GM19455 (cell line): ENCODE measurements around the gene C1orf52.
A peak's percentile ranks its signal among the peaks of the same experiment; 100 is the strongest.

Experiments used
- ATAC-seq: cut with Tn5 transposase; IDR thresholded peaks from one replicate; pipeline ENCODE4 v1.9.1; 2021; ENCODE audit not compliant: unreplicated experiment

The C1orf52 gene

GRCh38 chr1:85259118-85259911, at the start of gene C1orf52:
C1orf52 (minus strand) TSS chr1:85259662; CDS start chr1:85259633, 29 bp downstream.
- peak; percentile 97 for ATAC-seq

GRCh38 chr1:85308833-85309350, 49.4 kb upstream of the C1orf52 start:
- ATAC-seq = no peak

GRCh38 chr1:85307987-85308832, 48.7 kb upstream of the C1orf52 start:
- ATAC-seq = no peak

- ATAC-seq = no peak
Measured at GRCh38 chr1:85306236-85306635, 46.8 kb upstream of the C1orf52 start.

DNA sequence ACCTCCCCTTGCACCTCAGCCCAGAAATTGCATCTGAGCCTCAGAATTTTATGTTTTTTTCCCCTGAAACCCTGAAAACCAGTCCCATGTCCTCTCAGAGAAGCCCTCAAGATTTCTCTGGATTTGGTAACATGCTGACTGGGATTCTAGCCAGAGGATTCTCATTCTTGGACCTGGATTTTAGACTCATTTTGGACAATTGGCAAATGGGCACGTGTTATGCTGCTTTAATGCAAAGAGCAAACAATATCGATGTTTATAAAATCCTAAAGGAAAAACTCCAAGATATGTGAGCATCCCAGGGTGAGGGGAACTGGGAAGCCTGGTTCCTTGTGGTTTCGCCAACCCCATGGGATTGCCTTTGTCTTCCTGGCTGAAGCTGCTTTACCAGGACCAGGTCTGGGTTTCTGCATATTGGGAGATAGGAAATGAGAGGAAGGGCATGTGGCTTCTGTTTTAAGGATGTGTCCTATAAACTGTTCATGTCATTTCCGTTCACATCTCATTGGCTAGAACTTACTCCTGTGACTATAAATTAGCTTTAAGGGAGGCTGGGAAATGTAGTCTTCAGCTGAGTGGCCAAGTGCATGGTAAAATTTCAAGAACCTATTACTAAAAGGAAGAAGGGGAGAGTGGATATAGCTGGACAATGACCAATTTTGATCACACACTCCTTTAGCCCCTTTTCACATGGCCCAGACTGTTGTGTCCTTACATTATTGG, 44.1 kb upstream of the C1orf52 start:
- no peak for ATAC-seq

DNA sequence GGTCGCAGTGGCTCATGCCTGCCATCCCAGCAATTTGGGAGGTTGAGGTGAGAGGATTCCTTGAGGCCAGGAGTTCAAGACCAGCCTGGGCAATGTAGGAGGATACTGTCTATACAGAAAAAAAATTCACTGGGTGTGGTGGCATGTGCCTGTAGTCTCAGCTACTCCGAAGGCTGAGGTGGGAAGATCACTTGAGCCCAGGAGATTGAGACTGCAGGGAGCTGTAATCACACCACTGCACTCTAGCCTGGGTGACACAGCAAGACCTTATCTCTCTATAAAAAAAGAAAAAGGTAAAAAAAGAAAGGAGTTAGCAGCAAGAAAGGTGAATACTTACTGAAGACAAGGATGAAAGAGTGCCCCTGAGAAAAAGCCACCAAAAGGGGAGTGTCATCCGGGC, 40.7 kb upstream of the C1orf52 start:
- ATAC-seq = no peak

- ATAC-seq = peak; percentile 80
Measured at GRCh38 chr1:85297855-85298629, 38.6 kb upstream of the C1orf52 start.

- ATAC-seq = no peak
Measured at GRCh38 chr1:85297538-85297854, 38.0 kb upstream of the C1orf52 start.

DNA sequence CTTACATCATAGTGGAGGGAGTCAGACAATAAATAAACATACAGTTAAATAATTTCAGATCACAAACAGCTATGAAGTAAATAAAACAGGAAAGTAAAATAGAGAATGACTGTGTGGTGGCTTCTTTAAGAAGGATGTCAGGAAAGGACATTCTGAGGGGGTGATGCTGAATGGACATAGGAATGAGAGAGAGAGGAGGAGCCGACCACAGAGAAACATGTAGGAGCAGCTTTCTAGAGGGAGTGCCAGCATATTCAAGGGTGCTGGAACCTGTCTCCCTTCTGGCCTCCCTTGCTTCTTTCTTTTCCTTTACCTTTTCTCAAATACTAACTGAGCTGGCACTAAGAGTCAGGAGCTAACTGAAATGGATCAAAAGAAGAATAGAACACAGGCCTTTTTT, 37.5 kb upstream of the C1orf52 start:
- ATAC-seq = no peak

DNA sequence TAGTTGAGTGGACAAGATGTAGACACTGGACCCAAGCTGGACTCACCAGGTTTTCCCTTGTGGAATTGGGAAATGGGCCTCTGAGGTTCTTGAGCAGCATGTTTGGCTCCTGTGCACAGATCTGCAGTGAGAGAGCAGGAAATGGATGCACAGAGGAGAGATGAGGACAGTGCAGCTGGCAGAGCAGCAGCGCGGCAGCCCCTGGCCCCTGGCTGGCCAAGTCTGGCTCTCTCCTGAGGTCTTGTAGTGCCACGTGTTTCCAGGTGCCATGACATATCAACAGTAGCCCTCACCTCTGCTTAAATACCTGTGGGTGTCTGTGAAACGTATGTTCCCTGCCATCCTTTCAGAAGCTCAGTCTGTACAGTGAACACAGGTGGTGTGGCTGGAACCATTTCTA, 36.2 kb upstream of the C1orf52 start:
- ATAC-seq = no peak

DNA sequence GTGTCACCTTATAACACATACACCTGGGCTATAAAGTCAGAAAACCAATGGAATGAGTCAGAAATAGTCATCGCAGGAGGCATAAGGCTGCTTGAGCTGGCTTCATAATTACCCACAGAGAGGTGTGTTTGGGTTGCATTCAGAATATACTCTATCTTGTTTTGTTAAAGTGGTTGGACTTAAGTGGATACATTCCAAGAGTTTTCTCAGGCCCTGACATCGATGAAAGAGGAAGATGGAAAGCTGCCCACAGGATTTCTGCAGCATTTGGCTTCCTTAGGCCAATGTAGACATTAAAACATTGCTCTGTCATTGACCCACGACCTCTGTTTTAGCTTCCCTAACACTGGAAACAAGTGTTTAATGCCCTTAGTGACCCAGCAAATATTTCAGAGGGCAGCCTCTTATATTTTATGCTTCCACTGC, 35.6 kb upstream of the C1orf52 start:
- no peak for ATAC-seq

GRCh38 chr1:85290826-85291225, 31.4 kb upstream of the C1orf52 start:
- no peak for ATAC-seq

DNA sequence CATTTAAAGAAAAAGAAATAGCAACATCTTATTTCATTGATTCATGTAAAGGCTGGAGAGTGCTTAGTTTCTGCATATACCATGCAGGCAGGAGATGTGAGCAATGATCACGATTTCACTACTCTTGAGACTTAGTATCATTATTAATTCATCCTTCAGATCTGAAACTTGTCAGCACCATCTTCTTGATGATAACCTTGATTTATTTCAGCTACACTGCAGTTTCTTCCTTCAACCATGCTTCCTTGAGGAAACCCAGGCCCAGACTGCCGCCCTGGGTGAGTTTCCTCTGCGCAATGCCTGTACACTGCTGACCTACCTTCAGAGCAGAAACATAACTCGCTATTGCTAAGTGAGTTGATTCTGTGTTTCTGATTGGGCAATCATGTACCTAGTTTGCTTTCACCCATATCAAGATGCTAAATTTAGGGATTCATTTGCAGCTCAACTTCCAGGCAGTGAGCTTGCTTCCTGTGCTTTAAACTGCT, 30.4 kb upstream of the C1orf52 start:
- ATAC-seq = no peak

- ATAC-seq = no peak
Measured at GRCh38 chr1:85289207-85289847, 29.9 kb upstream of the C1orf52 start.

DNA sequence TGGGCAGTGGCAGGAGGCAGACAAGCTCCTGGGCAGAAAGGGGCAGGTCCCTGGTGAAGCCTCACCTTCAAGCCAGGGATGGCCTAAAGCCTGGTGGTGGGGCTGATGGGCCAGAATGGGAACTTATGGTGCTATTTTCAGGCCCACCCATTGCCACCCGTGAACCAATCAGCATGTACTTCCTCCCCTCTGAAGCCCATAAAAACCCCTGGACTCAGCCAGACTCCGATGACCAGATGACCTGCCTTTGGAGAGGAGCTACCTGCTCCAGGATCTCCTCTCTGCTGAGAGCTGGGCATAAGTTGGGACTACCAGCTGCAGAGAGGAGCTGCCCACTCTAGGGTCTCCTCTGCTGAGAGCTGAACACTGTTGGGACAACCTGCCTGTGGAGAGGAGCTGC, 24.7 kb upstream of the C1orf52 start:
- no peak for ATAC-seq

- ATAC-seq = no peak
Measured at GRCh38 chr1:85283475-85284199, 24.2 kb upstream of the C1orf52 start.

GRCh38 chr1:85282424-85282823, 23.0 kb upstream of the C1orf52 start:
- no peak for ATAC-seq

- ATAC-seq = no peak
Measured at GRCh38 chr1:85280636-85281035, 21.2 kb upstream of the C1orf52 start.

DNA sequence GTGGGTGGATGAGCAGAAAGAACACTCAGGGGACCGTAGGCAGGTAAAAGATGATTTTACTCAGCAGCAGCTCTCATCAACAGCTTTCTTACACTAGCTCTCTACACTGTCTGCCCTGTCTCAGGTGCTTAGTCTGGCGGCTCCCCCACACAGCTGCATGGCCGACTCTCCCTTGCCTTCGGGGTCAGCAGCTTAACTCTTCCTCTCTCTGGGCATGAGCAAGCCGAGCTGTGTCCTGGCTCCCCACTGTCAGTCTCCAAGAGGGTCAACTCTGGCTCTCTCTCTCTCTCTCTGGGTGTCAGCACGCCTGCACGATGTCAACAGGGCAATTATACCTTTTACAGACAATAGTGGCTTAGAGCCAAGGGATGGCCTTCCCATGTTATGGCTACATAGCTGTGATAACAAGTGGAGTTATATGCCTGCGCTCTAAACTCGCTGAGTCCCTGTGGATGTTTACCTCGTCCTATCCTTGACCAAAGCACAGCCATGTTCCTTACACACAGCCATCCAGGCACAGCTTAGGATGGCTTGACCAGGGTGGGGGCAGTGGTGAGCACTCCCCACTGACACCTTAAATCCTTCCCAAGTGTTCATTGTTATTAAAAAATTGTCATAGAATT, 20.1 kb upstream of the C1orf52 start:
- no peak for ATAC-seq
